NCI-H1105 (cell line): ENCODE measurements around the gene LMNA.
A peak's percentile ranks its signal among the peaks of the same experiment; 100 is the strongest.
"Not testable (repeated sequence)": the region's sequence is repeated elsewhere in the genome, so short reads cannot be mapped to it uniquely, and the experiment has no call there.

Experiments used
- DNase-seq: peaks from one replicate; lab custom pipeline; 2025; lab: John Stamatoyannopoulos, UW

The LMNA gene

DNA sequence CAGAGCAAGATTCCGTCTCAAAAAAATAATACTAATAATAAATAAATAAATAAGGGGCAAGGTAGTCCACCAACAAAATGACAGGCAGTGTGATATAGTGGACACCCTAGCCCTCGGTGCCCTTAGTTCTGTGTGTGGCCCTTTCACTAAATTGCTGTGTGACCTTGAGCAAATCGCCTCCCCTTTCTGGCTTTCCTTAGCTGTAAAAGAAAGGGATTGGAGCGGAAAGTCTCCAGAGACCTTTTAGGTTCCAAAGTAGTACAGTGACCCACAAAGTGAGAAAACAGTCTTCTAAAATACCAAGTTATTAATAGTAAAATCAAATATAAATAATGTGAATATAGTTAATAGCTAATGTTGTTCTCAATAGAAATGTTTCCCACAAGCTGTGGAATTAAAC is 7.6 kb downstream of the LMNA start:
- DNase-seq, result no peak

DNA sequence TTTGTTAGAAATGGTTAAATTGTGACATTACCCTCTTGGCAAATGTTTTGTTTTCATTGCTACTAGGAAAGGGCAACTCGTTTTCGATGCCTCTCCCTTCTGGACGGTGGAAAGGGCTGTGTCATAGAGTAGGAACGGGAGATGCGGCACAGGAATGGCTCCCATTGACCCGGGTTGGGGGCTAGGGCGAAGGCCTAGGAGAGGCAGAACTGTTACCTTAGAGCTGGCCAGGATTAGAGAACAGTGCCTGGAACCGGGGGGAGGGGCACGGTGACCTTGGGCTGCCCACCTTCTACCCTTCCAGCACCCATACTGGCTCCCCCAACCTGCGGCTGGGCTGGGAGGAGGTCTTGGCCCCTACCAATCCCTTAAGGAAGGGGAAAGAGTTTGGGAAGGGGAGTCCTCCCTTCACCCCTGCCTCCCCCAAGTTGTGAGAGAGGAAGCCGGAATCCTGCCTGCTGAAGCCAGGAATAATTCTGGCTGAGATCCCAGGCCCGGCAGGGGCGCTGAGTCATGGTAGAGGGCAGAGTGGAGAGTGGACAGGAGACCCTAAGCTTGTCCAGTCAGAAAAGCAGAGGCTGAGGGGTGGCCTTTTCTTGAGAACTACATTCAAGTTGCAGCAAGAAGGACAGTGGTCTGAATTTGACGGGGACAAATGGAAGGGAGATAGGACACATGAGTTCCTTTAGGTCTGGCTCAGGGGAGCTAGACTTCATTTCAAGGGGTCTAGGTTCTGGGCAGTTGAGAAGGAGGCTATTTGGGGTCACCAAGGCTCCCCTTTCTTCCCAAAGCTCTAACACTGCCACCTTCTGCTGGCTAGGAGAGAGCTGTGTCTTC is 8.2 kb downstream of the LMNA start:
- no peak for DNase-seq

DNA sequence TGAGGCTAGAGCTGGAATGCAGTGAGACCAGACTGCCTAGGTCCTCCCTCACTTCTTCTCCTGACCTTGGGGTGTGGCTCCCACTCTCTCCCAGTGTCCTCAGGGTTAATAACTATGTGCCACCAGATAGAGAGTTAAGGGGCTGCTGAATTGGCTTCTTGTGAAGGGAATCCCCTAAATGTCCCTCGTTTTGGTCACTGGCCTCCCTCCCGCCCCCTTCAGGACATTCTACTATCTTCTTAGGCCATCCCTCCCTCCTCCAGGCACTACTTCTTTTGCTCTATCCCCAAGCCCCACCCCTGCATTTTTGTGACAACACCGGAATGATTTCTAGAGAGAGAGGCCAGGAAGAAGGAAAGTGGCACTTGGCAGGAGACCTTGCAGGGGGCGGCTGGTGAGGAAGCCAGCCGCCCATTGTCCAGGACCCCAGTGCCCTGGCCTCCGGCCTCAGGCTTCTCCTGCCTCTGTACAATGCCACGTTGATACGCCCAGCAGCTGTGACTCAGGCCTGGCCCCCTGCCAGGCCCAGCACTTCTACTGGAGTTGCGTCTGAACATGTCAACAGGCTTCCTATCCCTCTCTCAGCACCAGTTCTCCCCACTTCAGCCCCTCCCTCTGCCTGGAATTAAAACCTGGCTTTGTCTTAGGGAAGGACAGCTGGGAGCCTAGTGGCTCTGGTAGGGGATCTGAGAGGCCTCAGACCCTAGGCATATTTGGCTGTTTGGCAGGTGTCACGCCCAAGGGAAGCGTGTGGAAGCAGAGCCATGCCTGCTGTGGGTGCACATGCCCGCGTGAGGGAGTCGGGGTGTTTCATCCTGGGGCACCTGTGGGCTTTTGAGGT is 9.1 kb downstream of the LMNA start:
- peak; percentile 99 for DNase-seq

DNA sequence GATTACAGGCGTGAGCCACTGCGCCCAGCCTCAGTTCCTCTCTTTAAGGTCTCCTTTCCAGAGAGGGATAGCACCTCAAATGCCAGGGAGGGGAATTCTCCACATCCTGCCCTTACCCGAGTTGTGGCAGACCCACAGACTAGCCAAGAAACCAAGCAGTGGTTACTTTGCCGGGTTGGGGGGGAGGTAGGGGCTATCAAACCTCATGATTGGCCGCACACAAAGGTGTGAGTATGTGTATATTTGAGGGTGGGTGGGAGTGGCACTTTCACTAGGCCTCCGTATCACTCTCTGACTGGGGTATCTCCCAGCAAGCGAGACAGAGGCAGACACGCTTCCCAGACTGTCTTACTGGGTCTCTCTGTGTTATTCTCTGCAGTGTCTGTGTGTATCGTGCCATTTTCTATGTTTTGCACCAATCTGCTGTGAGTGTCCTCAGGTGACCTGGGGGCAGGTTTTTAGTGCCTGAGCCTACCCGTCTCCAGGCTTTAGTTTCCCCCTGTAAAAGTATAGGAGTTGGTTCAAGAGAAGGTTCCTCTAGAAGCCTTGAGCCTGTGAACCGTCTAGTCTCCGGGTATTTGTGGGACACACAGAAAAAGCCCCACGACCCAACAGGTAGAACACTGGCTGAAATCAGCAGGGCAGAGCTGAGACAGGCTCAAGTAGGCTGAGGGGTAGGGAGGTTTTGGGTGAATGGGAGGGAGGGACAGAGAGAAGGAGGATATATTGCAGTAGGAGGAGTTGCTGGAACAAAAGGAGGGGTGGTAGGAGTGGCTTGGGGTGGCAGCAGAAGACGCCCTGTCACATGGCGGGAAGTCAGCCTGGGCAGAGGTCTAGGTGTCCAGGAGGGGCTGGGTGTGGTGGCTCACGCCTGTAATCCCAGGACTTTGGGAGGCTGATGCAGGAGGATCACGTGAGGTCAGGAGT is 10.3 kb downstream of the LMNA start:
- DNase-seq, result no peak

DNA sequence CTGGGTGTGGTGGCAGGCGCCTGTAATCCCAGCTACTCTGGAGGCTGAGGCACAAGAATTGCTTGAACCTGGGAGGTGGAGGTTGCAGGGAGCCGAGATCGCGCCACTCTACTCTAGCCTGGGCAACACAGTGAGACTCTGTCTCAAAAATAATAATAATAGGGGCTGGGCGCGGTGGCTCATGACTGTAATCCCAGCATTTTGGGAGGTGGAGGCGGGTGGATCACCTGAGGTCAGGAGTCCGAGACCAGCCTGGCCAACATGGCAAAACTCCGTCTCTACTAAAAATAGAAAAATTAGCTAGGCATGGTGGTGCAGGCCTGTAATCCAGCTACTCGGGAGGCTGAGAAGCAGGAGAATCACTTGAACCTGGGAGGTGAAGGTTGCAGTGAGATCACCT is 11.0 kb downstream of the LMNA start:
- DNase-seq, result not testable (repeated sequence)

DNA sequence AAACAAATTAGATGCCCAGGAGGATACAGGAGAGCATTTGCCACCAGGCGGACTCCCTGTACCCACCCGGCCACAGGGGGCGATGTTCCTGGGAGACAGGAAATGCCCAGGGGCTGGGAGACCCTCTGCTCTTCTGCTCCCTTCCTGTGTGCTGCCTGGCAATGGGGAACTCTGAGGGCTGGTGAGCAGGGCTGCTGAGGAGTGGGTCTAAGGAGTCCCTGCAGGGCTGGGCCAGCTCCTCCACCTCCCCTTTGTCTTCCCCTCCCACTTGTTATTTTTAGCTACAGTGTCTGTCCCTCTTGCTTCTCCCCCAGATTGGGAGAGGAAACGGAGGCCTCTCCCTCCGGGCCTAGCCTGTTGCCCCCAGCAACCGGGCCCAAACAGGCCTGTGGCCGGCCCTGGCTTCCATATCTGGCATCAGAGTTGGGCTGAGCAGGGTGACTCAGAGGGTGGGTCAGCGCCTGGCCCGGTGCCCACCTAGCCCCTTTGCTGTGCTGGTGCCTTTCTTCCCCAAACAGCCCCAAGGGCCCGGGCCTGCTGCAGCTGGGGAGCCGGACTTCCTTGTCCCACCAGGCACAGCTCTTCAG is 11.6 kb downstream of the LMNA start:
- DNase-seq, result no peak

DNA sequence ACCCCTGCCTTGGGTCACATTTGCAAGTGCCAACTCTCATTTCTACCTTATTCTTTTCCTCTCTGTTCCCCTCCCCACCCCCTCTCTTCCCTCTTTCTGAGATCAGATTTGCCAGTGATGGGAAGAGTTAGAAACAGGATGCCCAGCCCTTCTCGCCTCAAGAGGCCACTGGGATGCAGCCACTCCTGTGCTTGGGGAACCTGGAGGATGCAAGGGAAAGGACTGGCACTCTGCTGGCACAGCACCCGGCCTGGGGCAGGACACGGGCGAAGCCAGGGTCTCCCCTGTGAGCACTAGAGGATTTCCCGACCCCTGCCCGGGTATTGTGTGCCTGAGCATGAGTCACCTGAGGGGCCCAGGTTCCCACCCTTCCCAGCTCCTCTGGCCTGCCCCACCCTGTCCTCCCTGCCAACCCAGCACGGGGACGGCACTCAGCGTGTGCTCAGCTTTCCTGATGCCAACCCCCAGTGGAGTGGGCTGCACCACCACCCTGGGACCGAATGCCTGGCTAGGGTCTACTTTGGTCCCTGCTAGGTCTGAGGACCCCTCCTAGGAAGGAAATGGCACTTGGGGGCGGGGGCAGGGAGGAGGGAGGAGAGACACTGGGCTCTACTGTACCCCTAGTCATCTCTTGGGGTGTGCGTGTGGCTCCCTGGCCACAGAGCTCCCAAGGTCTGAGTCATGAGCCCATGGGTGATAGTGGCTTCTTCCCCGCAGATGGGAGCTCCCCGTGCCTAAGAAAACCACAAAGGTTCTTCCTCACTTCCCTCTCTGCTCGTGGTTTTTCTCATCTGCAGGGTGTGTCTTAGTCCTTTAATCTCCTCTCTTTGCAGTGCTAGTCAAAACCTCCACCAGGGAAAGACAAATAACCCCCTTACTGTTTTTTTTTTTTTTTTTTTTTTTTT is 12.4 kb downstream of the LMNA start:
- no peak for DNase-seq

DNA sequence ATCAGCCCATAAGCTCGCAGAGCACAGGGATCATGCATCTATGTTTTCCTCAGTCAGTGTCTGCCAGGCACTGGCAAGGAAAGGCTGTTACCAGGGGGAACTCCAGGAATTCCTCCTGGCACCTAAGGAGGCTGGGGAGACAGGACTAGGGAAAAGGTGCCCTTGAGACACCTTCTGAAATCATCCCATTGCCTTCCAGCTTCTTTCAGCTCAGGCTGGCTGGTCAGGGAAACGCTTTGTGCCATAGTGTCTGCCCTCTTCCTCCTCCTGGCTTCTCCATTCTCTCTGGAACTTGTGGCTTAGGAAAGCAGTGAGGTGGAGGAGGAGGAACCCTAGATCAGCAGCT is 13.8 kb downstream of the LMNA start:
- DNase-seq, result no peak

DNA sequence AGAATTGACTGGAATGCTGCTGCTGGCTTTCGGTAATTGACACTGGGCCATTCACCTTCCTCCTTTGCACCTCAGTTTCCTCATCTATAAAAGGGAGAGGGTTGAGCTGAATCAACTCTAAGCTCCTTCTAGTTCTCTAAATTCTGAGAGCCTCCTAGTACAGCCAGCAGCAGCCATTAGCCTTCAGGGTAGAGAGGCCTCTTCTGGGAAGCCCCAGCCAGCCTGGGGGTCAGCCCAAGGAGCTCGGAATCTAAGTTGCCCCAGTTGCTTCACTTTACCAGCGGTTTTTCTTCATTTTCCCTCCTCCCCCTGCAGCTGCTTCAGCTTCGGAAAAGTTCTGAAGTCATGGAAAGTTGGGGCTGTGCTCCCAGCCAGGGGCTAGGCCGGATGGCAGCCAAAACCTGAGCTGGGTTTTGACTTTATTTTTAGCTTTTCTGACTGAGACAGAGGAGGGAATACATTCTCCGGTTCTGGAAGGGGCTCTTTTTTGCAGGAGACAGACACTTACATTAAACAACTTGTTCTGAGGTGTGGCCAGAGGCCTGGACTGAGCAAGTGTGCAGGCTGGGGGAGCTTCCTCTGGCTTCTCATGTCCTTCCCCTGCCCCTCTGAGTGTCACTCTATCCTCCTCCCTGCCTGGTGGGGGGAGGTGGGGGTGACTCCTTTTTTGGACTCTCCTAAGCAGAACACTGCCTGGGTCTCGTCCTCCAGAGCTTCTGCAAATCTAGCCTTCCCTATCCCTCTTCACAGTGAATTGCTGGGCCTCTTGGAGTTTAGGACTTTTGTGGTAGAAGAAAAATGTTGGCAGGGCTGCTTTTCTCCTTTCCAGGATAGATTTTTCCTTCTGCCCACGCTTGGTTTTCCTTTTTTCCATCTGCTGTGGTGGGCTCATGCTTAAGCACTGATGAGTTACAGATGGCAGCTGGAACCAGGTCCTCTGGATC is 14.4 kb downstream of the LMNA start:
- DNase-seq, result no peak

DNA sequence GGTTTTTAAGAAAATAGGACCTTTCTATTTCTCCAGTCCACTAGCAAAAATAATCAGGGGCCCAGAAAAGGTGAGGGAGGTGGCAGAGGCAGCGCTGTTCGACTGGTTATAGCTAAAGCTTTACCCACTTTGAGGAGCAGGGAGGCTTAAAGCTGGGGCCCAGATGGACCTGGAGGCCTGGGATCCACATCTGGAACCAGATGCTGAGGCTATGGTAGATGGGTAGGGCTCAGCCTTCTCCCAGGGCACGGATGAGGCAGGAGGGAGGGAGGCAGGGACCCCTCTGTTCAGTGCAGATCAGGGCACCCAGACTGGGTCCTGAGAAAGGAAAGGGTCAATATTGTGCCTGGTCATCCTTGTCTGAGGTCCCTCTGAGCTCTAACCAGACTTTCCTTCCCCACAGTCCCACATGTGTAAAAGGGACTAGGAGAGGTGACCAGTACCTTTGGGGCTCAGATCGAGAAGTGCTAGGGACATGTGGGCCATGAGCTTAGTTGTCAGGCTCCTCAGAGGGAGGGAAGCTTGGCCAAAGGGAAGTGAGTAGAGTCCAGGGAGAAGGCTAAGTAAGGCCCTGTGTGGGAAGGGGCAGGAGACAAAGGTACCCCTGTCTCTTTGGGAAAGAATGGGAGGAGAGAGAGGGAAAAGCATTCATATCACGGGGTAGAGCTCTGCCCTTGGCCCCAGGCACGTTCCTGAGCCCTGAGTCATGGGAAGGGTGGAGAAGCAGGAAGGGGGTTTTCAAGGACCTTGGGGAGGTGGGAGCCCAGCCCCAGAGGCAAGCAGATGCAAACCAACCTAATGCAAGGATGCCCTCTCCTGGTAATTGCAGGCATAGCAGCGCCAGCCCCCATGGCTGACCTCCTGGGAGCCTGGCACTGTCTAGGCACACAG is 15.4 kb downstream of the LMNA start:
- DNase-seq, result peak; percentile 56

DNA sequence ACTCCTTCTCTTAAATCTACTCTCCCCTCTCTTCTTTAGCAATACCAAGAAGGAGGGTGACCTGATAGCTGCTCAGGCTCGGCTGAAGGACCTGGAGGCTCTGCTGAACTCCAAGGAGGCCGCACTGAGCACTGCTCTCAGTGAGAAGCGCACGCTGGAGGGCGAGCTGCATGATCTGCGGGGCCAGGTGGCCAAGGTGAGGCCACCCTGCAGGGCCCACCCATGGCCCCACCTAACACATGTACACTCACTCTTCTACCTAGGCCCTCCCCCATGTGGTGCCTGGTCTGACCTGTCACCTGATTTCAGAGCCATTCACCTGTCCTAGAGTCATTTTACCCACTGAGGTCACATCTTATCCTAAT is 16.0 kb downstream of the LMNA start:
- DNase-seq, result no peak

DNA sequence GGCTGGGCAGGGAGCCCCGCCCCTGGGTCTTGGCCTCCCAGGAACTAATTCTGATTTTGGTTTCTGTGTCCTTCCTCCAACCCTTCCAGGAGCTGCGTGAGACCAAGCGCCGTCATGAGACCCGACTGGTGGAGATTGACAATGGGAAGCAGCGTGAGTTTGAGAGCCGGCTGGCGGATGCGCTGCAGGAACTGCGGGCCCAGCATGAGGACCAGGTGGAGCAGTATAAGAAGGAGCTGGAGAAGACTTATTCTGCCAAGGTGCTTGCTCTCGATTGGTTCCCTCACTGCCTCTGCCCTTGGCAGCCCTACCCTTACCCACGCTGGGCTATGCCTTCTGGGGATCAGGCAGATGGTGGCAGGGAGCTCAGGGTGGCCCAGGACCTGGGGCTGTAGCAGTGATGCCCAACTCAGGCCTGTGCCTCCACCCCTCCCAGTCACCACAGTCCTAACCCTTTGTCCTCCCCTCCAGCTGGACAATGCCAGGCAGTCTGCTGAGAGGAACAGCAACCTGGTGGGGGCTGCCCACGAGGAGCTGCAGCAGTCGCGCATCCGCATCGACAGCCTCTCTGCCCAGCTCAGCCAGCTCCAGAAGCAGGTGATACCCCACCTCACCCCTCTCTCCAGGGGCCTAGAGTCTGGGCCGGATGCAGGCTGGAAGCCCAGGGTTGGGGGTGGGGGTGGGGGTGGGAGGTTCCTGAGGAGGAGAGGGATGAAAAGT is 20.4 kb downstream of the LMNA start:
- no peak for DNase-seq

DNA sequence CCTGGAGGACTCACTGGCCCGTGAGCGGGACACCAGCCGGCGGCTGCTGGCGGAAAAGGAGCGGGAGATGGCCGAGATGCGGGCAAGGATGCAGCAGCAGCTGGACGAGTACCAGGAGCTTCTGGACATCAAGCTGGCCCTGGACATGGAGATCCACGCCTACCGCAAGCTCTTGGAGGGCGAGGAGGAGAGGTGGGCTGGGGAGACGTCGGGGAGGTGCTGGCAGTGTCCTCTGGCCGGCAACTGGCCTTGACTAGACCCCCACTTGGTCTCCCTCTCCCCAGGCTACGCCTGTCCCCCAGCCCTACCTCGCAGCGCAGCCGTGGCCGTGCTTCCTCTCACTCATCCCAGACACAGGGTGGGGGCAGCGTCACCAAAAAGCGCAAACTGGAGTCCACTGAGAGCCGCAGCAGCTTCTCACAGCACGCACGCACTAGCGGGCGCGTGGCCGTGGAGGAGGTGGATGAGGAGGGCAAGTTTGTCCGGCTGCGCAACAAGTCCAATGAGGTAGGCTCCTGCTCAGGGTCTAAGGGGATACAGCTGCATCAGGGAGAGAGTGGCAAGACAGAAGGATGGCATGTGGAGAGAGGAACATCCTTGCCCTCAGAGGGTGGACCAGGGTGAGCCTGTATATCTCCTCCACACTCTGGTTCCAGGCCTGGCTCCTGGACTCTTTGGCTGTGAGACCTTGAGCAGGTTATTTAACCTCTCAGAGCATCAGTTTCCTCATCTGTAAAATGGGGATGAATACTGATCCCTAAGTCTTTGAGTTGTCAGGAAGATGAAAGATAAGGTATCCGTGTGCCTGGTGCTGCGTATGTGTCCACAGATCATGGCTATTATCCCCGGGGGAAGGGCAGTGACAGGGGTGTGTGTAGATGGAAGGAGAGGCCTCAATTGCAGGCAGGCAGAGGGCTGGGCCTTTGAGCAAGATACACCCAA is 21.7 kb downstream of the LMNA start:
- no peak for DNase-seq

DNA sequence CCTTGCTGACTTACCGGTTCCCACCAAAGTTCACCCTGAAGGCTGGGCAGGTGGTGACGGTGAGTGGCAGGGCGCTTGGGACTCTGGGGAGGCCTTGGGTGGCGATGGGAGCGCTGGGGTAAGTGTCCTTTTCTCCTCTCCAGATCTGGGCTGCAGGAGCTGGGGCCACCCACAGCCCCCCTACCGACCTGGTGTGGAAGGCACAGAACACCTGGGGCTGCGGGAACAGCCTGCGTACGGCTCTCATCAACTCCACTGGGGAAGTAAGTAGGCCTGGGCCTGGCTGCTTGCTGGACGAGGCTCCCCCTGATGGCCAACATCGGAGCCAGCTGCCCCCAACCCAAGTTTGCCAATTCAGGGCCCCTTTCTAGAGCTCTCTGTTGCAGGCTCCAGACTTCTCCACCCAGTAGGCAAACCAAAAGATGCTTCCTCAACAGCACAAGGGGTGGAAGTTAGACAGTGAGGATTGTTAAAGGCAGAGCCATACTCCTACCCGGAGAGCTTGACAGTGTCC is 22.5 kb downstream of the LMNA start:
- DNase-seq, result no peak

DNA sequence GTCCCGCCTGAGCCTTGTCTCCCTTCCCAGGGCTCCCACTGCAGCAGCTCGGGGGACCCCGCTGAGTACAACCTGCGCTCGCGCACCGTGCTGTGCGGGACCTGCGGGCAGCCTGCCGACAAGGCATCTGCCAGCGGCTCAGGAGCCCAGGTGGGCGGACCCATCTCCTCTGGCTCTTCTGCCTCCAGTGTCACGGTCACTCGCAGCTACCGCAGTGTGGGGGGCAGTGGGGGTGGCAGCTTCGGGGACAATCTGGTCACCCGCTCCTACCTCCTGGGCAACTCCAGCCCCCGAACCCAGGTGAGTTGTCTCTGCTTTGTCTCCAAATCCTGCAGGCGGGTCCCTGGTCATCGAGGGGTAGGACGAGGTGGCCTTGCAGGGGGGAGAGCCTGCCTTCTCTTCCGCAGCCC is 24.0 kb downstream of the LMNA start:
- DNase-seq, result no peak

DNA sequence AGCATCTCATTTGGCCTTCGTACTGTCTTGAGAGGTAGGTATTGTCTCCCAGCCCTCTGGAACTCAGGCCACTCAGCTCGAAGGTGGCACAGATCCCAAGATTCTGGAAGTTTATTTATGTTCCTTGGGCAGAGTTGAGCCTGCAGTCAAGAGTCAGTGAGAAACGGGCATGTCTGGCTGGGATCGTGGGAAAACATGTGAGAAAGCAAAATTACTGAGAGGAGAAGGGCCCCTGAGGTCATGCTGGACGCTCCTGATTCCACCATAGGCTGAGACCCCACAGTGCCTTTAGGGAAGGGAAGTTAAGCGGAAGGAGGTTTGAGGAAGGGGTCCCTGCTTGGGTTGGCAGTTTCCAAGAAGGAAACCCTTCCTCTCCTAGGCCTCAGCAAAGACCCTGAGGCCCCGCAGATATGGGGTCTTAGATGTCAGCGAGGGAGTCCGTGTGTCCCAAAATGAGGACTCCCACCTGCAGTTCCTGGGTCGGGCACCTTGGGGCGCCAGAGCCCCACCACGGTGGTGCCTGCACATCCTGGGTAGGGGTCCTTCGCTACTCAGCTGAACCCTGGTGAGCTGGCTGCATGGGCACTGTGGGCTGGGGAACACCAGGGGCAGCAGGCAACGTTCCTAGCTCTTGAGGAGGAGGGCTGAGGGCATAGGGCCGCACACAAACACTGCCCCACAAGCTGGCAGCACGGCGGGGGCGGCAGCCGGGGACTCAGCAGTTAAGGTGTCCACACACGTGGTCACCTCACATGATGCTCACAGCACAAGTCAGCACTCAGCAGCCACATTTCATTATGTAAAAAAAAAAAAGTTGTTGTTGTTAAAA is 26.6 kb downstream of the LMNA start:
- DNase-seq, result no peak
